Left ventricle myocardium inferior (tissue), 1 donor: ENCODE results near the gene TMC1. TPM values are rescaled to one million over a fixed set of nuclear protein-coding genes. Genes with fewer than 3 reads are reported as not detected.
"Not testable (repeated sequence)": the region's sequence is repeated elsewhere in the genome, so short reads cannot be mapped to it uniquely, and the experiment has no call there.

ENCODE experiments used
- DNase-seq: peaks from one replicate; pipeline ENCODE4 v3.0.0-alpha.2; 2020
- H3K27ac ChIP-seq: fragments of 200-600 bp; replicated peaks from 2 replicates; pipeline ENCODE4 v1.8.0; 2021
- H3K27me3 ChIP-seq: fragments of 200-600 bp; 2 replicates; pipeline ENCODE4 v1.8.0; 2021; ENCODE audit warnings: low read depth
- H3K36me3 ChIP-seq: fragments of 200-600 bp; 2 replicates; pipeline ENCODE4 v1.8.0; 2021
- H3K4me1 ChIP-seq: fragments of 200-600 bp; 2 replicates; pipeline ENCODE4 v1.8.0; 2021
- H3K4me3 ChIP-seq: fragments of 200-600 bp; 2 replicates; pipeline ENCODE4 v1.8.0; 2021; ENCODE audit warnings: mild to moderate bottlenecking, moderate library complexity
- H3K9me3 ChIP-seq: fragments of 200-600 bp; replicated peaks from 2 replicates; pipeline ENCODE4 v1.8.0; 2021
- CTCF ChIP-seq: fragments of 200-600 bp; IDR thresholded peaks from 2 replicates; pipeline ENCODE4 v1.8.0; 2021; ENCODE audit warnings: antibody characterized with exemption, mild to moderate bottlenecking, borderline replicate concordance
- intact Hi-C: fragments of 100-400 bp; cut with micrococcal nuclease; formaldehyde crosslinking; loops from one replicate; pipeline ENCODE4 v1.11.0; 2022
- total RNA-seq: library from RNA; stranded (reverse); fragmentation: NEBNext Ultra II Directional; extraction: Animal tissue kit (Norgen Biotek cat#: 25700); gene quantifications from one replicate; pipeline ENCODE4 v1.2.1, GENCODE V29; 2021
- donor health status: DM: no; HTN: yes; CAD: no; lungs with severe emphysema.

Gene TMC1
- total RNA-seq, 1 donor from 2014 or later = 0.25 TPM

- Histone ChIP-seq H3K27me3 (no peaks in the 10 kb centered on the region), H3K36me3 (no peaks in the 10 kb centered on the region), H3K4me1 (peaks cover 21% of the 10 kb centered on the region), H3K27ac (no peak overlapping the region), H3K4me3 (no peak overlapping the region), H3K9me3 (no peaks in the 10 kb centered on the region)
- no peak for TF ChIP-seq CTCF
- intact Hi-C loops = loop anchor here (5.0 to 10.0 kb wide), 2 partner anchors 229 to 327 kb away; no protein-coding TSS in a partner anchor
- no peak for DNase-seq
Observed at GRCh38 chr9:72855321-72855720, 333.9 kb downstream of the TMC1 start.

GRCh38 chr9:72855890-72856523 is 334.6 kb downstream of the TMC1 start:
- no peaks in the 10 kb centered on the region for H3K36me3 ChIP-seq
- no peak overlapping the region for H3K27ac ChIP-seq
- H3K4me3 ChIP-seq = no peak overlapping the region
- no peaks in the 10 kb centered on the region for H3K9me3 ChIP-seq
- peaks cover 21% of the 10 kb centered on the region for H3K4me1 ChIP-seq
- H3K27me3 ChIP-seq = no peaks in the 10 kb centered on the region
- DNase-seq = no peak
- TF ChIP-seq CTCF = no peak
- intact Hi-C loops = loop anchor here (5.0 to 10.0 kb wide), 2 partner anchors 229 to 326 kb away; no protein-coding TSS in a partner anchor

GRCh38 chr9:72856972-72857623 is 335.7 kb downstream of the TMC1 start:
- H3K27me3 ChIP-seq = no peaks in the 10 kb centered on the region
- no peak overlapping the region for H3K4me3 ChIP-seq
- TF ChIP-seq CTCF = peak; percentile 74
- DNase-seq = no peak
- intact Hi-C loops = loop anchor here (5.0 to 10.0 kb wide), 2 partner anchors 228 to 325 kb away; no protein-coding TSS in a partner anchor
- H3K9me3 ChIP-seq = no peaks in the 10 kb centered on the region
- H3K27ac ChIP-seq = peak overlapping the region; percentile 25
- peaks cover 21% of the 10 kb centered on the region for H3K4me1 ChIP-seq
- no peaks in the 10 kb centered on the region for H3K36me3 ChIP-seq

- DNase-seq = no peak
- Histone ChIP-seq H3K9me3 (no peaks in the 10 kb centered on the region), H3K4me3 (no peak overlapping the region), H3K27ac (peak overlapping the region; percentile 25), H3K36me3 (no peaks in the 10 kb centered on the region), H3K27me3 (no peaks in the 10 kb centered on the region), H3K4me1 (peaks cover 21% of the 10 kb centered on the region)
- intact Hi-C loops = loop anchor here (5.0 to 10.0 kb wide), 2 partner anchors 227 to 325 kb away; no protein-coding TSS in a partner anchor
- TF ChIP-seq CTCF = no peak
Observed at GRCh38 chr9:72857624-72857996, 336.2 kb downstream of the TMC1 start.

- no peak for TF ChIP-seq CTCF
- H3K27ac ChIP-seq = peak overlapping the region; percentile 25
Observed at GRCh38 chr9:72858089-72858912, 336.9 kb downstream of the TMC1 start.

GRCh38 chr9:72862788-72863187 is 341.4 kb downstream of the TMC1 start:
- H3K4me3 ChIP-seq, H3K27me3 ChIP-seq, H3K9me3 ChIP-seq, H3K27ac ChIP-seq, DNase-seq, H3K4me1 ChIP-seq, intact Hi-C loops, H3K36me3 ChIP-seq: not testable (repeated sequence)

More at GRCh38 chr9:72858089-72858912, 336.9 kb downstream of the TMC1 start:
- Histone ChIP-seq H3K27me3 (no peaks in the 10 kb centered on the region), H3K4me3 (no peak overlapping the region), H3K4me1 (peaks cover 21% of the 10 kb centered on the region), H3K36me3 (no peaks in the 10 kb centered on the region), H3K9me3 (no peaks in the 10 kb centered on the region)
- intact Hi-C loops = loop anchor here (5.0 to 10.0 kb wide), 2 partner anchors 226 to 324 kb away; no protein-coding TSS in a partner anchor
- DNase-seq = no peak
